RWPE2 (cell line): ENCODE measurements around the gene LSM14A.

Source experiments
- ATAC-seq: fragments of 200-7000 bp; cut with Tn5 transposase; 3 replicates; pipeline ENCODE4 v1.9.1; 2021; ENCODE audit warnings: low read depth
- DNase-seq: peaks from one replicate; pipeline ENCODE4 v3.0.0-alpha.2; 2020; ENCODE audit warnings: low spot score
- H3K27ac ChIP-seq: fragments of 450-650 bp; 2 replicates; pipeline ENCODE4 v1.5.1; 2017; ENCODE audit warnings: mild to moderate bottlenecking; ENCODE audit not compliant: poor library complexity, severe bottlenecking
- H3K27me3 ChIP-seq: fragments of 250-450 bp; sonication (Bioruptor Pico); 2 replicates; pipeline ENCODE4 v1.5.1; 2021; ENCODE audit warnings: mild to moderate bottlenecking, moderate library complexity; ENCODE audit not compliant: insufficient read depth, poor library complexity, severe bottlenecking
- H3K36me3 ChIP-seq: fragments of 250-450 bp; sonication (Bioruptor Pico); 2 replicates; pipeline ENCODE4 v1.5.1; 2020; ENCODE audit warnings: low read depth, mild to moderate bottlenecking, moderate library complexity
- H3K4me1 ChIP-seq: fragments of 250-450 bp; sonication (Bioruptor Pico); 2 replicates; pipeline ENCODE4 v1.5.1; 2021; ENCODE audit warnings: mild to moderate bottlenecking, moderate library complexity; ENCODE audit not compliant: insufficient read depth, poor library complexity, severe bottlenecking
- H3K4me3 ChIP-seq: fragments of 250-450 bp; sonication (Bioruptor Pico); 2 replicates; pipeline ENCODE4 v1.5.1; 2021; ENCODE audit warnings: mild to moderate bottlenecking, moderate library complexity; ENCODE audit not compliant: severe bottlenecking
- H3K9me3 ChIP-seq: fragments of 250-450 bp; sonication (Bioruptor Pico); 2 replicates; pipeline ENCODE4 v1.5.1; 2021; ENCODE audit warnings: mild to moderate bottlenecking, moderate library complexity; ENCODE audit not compliant: severe bottlenecking
- TF ChIP-seq, protein P1 (sequence below): fragments of 450-650 bp; IDR thresholded peaks from one replicate; pipeline ENCODE4 v1.5.1; 2017; ENCODE audit warnings: mild to moderate bottlenecking, moderate library complexity; ENCODE audit not compliant: poor library complexity, severe bottlenecking

The LSM14A gene

DNA sequence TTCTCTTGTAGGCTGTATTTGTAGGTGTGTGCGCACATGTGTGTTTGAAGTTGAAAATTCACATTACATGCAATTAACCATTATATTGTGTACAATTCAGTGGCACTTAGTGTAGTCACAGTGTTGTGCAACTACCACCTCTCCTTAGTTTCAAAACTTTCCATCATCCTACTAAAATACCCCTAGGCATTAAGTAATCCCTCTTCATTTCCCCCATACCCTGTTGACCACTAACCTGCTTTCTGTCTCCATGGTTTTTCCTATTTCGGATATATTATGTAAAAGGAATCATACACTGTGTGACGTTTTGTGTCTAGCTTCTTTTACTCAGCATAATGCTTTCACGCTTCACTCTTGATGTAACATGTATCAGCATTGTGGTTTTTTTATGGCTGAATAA lies 16.1 kb downstream of the LSM14A start:
- Histone ChIP-seq H3K4me1 (no peaks in the 10 kb centered on the region), H3K4me3 (no peak overlapping the region)
- no peak for ATAC-seq

DNA sequence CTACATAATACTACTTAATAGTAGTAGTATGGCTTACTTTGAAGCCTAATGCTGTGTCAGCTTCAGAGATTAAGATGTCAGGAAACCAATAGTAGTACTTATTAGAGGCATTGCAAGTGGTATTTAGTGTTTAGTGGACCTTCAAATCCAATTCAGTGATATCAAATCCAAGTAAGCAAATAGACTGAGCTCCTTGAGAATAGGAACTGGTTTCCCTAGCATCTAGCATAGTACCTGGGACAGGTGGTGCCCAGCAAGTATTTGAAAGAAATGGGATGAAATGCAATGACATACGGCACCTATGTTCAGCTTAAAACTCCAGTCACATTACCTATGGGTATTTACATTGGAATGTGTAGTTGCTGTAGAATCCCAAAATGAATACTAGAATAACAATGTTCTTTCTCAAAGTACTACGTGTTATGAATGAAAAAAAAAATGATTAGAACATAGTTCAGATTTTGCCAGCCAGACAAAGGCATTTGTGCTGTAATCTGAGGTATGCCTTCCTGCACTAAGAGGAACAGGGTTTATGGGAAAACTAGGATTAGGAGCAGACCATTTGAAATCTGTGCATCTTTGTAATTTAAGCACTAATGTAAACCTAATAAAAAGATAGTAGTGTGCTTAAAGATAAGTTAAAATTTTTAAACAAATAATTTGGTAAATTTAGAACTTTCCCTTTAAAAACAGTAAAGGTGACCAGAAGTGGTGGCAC lies 17.1 kb downstream of the LSM14A start:
- TF ChIP-seq, protein P1, sequence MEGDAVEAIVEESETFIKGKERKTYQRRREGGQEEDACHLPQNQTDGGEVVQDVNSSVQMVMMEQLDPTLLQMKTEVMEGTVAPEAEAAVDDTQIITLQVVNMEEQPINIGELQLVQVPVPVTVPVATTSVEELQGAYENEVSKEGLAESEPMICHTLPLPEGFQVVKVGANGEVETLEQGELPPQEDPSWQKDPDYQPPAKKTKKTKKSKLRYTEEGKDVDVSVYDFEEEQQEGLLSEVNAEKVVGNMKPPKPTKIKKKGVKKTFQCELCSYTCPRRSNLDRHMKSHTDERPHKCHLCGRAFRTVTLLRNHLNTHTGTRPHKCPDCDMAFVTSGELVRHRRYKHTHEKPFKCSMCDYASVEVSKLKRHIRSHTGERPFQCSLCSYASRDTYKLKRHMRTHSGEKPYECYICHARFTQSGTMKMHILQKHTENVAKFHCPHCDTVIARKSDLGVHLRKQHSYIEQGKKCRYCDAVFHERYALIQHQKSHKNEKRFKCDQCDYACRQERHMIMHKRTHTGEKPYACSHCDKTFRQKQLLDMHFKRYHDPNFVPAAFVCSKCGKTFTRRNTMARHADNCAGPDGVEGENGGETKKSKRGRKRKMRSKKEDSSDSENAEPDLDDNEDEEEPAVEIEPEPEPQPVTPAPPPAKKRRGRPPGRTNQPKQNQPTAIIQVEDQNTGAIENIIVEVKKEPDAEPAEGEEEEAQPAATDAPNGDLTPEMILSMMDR = no peak
- DNase-seq = no peak
- H3K36me3 ChIP-seq = peaks cover 12% of the 10 kb centered on the region
- no peaks in the 10 kb centered on the region for H3K4me1 ChIP-seq
- no peak overlapping the region for H3K4me3 ChIP-seq
- no peaks in the 10 kb centered on the region for H3K27me3 ChIP-seq
- H3K9me3 ChIP-seq = no peaks in the 10 kb centered on the region
- no peak overlapping the region for H3K27ac ChIP-seq
- ATAC-seq = peak; percentile 38; the same call in 2 of the 3 replicates

More for the DNA sequence above, 16.1 kb downstream of the LSM14A start:
- Histone ChIP-seq H3K9me3 (no peaks in the 10 kb centered on the region), H3K27me3 (no peaks in the 10 kb centered on the region), H3K36me3 (peaks cover 8% of the 10 kb centered on the region; the same call in 1 of the 2 replicates), H3K27ac (no peak overlapping the region)
- TF ChIP-seq, protein P1 = no peak
- DNase-seq = no peak

DNA sequence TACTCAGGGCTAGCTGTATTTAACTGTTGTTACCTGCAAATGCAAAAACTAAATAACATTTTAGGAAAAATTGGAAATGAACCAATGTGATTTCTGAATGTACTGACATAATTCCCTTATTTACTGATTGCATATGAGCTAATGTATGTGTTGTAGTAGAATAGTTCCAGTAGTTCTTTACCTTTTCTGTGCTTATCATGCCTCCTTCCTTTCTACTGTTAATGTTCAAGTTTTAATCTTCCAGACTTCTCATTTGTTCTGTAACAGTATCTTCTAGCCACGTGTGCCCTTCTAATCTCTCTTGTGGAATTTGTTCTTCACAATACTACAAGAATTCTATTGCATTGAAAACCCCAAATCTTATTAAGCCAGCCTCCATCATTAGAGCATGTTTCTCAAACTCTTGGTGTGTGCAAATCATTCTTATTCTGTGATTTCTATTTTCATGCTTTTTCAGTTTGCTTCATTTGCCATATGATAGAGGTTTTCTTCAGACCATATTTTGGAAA lies 17.7 kb downstream of the LSM14A start:
- no peak for DNase-seq
- no peak overlapping the region for H3K27ac ChIP-seq
- ATAC-seq = no peak
- H3K36me3 ChIP-seq = peaks cover 13% of the 10 kb centered on the region
- H3K4me1 ChIP-seq = no peaks in the 10 kb centered on the region
- H3K4me3 ChIP-seq = no peak overlapping the region
- no peaks in the 10 kb centered on the region for H3K9me3 ChIP-seq
- no peaks in the 10 kb centered on the region for H3K27me3 ChIP-seq
- TF ChIP-seq, protein P1 = no peak

DNA sequence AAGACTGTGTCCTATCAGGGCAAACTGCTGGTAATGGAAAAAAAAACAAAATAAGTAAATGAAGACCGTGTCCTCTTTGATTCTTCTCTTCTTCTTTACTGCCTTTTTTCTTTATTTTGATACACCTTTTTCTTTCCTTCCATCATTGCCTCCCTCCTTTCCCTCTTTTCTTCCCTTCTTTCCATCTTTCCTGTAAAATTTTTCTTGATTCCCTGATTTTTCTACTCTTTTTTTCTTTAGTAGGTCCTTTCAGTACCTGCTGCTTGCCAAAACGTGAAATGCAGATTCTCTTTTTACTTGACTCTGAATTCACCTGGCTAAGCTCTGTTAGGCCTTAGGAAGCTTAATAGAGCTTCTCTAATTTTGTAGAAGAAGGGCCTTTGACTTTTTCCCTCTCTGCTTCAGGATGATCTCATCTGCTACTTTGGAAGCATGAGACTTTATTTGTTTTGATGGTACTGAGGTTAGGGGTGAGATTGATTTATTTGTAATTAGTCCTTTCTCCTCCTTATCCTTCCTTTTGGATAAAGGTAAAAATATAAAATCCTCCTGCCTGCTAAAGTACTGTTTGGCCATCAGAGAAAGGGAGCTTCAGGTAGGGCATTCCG lies 19.2 kb downstream of the LSM14A start:
- Histone ChIP-seq H3K36me3 (peaks cover 28% of the 10 kb centered on the region), H3K4me3 (no peak overlapping the region), H3K4me1 (no peaks in the 10 kb centered on the region), H3K27me3 (no peaks in the 10 kb centered on the region), H3K27ac (no peak overlapping the region), H3K9me3 (no peaks in the 10 kb centered on the region)
- TF ChIP-seq, protein P1 = no peak
- no peak for ATAC-seq
- no peak for DNase-seq

DNA sequence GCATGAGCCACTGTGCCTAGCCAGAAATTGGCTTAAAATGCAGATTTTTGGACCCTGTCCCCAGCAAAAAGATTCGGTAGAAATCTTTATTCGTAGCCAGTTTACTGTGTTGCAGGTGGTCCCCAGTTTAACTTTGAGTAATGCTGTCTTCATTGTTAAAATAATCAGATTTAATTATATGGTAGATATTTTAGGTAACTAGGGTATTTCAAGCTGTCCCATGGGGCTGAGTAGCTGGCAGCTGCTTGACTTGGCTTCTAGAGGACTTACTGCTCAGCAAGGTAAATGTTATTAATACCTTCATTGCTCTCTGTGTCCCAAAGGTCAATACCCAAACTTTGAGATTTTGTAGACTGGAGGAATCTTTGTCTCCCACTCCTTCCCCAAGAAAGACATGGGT lies 21.1 kb downstream of the LSM14A start:
- DNase-seq (no peak), ATAC-seq (no peak)
- TF ChIP-seq, protein P1 = no peak
- peaks cover 46% of the 10 kb centered on the region for H3K36me3 ChIP-seq
- no peaks in the 10 kb centered on the region for H3K27me3 ChIP-seq
- no peak overlapping the region for H3K27ac ChIP-seq
- no peak overlapping the region for H3K4me3 ChIP-seq
- no peaks in the 10 kb centered on the region for H3K9me3 ChIP-seq
- no peaks in the 10 kb centered on the region for H3K4me1 ChIP-seq
